Stimulated activated CD8-positive, alpha-beta memory T cell treated with anti-CD3 and anti-CD28 coated beads, Interleukin-7, amount 100 ng/mL, for 1 hour (primary cell): ENCODE results near the gene ABLIM2.

ENCODE experiments used
- DNase-seq, 2 donors: peaks; one replicate each; pipeline ENCODE4 v3.0.0-alpha.2; 2020; ENCODE audit warnings: low read depth in 2 of 2

The ABLIM2 gene

GRCh38 chr4:7983296-7983695 lies 175.3 kb downstream of the ABLIM2 start:
- no peak for DNase-seq

- DNase-seq: no peak
These were observed 176.7 kb downstream of the ABLIM2 start for GRCh38 chr4:7981738-7982394.

DNA sequence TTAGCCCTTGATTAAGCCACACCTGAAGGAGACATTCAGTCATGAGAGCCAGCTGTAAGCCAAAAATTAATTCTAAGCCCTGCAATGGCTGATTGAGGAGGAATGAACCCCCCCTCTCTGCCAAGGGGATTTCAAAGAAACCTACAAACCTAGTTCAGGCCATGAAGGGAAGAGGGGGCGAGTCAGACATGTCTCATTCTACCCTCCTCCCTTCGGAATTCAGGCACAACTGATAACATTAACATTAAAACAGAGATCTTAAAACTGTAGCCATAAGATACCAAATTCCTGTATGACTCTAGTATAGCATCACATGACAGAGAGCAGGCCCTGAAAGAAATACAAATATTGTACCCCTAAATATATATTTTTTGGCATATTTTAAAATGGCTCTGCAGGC lies 178.6 kb downstream of the ABLIM2 start:
- DNase-seq: no peak

- DNase-seq: no peak
These were observed 179.0 kb downstream of the ABLIM2 start for GRCh38 chr4:7979652-7979968.

GRCh38 chr4:7978907-7979651 lies 179.5 kb downstream of the ABLIM2 start:
- DNase-seq: no peak

DNA sequence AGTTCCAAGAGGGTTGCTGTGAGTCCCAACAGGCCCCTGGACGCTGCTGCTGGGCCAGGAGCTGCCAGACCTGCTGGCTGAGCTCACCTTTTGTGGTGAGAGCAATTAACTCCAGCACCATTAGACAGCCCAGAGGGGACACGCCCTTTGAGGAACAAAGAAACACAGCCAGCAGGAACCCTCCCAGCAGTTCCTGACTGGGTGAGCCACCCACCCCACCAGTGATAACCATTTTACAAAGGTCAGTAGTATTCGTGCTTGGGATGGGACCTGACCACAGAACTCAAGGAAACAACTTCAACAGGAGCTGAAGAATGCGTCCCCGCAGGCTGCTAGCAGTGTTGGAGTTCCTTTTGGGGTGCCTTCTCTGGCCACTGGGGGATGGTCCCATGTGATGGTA lies 180.1 kb downstream of the ABLIM2 start:
- no peak for DNase-seq

- DNase-seq: no peak
These were observed 182.0 kb downstream of the ABLIM2 start for GRCh38 chr4:7976634-7977033.

GRCh38 chr4:7976025-7976424 lies 182.6 kb downstream of the ABLIM2 start:
- DNase-seq: no peak

- DNase-seq: no peak
These were observed 184.2 kb downstream of the ABLIM2 start for GRCh38 chr4:7974425-7974824.

DNA sequence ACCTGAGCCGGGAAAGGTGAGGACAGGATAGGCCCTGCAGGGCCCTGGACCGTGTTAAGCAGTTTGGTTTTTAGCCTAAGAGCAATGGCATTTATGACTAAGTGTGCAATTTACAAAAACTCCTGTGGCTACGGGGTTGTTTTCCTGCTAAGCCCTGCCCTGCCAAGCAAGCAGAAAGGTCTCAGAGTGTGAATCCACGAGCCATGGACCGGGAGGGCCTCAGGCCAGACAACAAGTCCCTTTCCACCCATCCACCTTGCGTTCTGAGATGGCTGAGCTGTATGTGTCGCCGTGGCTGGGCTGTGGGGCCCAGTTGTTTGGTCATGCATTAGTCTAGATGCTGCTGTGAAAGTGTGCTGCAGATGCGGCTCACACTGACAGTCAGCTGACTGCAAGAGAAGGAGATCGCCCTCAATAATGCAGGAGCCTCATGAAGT lies 185.1 kb downstream of the ABLIM2 start:
- DNase-seq: no peak

GRCh38 chr4:7971881-7972500 lies 186.6 kb downstream of the ABLIM2 start:
- no peak for DNase-seq

DNA sequence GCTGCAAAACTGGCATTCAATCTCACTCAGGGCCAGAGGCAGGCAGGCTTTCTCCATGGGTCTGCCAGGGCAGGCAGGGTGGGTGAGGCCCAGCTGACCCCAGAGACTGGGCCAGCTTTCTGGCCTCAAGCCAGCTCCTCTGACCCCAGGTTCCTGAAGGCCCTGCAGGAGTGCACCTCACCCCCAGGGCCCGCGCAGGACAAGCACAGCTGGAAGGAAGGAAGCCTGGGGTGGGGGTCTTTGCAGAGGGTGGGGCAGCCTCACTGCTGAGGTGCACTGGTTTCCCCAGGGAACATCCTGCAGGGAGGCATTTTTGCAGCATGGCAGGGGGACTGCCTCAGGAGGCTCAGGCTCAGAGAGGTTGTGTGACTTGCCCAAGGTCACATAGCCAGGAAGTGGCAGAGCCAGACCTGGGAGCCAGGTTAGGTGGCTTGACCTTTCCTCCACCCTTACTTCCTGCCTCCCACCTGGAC lies 187.4 kb downstream of the ABLIM2 start:
- no peak for DNase-seq

DNA sequence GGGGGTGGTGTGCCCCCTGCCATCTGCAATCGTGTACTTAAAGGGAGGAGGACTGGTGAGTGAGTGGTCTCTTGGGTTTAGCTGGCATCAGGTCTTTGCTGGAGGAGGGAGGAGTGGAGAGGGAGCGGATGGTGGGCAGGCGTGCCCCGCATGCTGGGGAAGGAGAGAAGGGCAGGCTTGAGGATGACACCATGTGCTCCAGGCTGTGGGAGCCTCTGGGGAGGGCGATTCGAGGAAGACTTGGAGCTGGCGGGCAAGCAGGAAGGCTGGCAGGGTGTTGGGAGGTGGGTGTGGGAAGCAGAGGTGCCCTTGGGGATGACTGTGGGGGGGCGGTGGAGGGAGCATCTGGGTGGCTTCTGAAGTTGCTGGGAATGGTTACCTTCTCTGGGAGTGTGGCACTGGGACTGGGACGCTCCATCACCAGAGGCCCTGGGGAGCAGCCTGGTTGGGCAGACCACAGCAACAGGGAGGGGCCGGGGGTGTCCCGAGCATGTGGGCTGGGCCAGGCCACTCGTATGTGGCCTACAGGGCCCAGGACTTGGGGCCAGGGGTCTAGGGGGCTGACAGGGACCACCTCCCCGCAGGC lies 188.2 kb downstream of the ABLIM2 start:
- no peak for DNase-seq

- DNase-seq: no peak
These were observed 190.2 kb downstream of the ABLIM2 start for GRCh38 chr4:7968262-7968896.

DNA sequence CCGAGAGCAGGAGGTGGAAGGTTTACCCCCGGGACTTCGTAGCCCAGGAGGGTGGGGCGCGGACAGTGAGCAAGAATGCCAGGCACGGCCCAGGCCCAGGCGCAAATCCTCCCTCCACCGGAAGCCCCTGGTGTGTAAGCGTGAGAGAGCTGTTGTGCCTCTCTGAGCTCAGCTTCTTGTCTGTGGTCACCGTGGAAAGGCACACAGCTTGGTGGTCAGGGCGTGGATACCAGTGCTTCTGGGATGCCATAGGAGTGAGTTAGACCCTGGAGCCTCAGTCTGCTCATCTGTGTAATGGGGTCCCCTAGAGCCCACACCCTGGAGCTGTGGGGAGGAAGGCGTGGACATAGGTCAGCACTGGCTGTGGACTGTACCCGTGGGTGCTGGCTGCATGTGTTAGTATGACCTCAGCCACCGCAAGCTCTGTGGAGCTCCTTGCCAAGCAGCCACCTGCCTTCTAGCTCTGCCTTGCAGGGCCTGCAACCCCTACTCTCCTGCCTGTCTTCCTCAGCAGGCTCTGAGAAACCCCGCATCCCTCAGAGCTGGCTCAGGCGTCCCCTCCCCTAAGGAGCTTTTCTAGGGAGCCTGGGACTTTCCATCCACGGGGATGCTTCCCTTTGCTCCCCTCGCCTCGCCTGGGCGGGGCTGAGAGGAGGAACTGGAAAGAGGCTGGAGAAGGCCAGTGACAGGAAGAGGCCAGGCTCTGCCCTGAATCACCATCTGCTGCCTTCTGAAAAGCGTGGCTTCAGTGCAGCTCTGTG lies 190.9 kb downstream of the ABLIM2 start:
- no peak for DNase-seq

DNA sequence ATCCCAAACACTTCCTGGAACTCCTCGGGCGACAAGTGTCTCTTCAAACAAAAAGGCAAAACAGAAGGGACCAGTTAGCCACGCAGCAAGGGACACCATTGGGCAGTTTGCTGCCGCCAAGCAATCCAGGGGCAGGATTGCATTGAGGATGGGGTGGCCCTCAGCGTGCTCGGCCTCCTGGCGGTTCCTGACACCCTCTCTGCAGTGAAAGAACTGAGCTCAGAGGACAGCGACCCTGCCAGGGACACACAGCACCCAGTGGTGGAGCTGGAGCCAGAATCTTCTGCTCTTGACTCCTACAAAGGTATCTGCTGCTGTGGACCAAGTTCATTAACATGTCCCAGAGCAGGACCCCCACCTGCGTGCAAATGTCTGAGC lies 191.6 kb downstream of the ABLIM2 start:
- no peak for DNase-seq

- DNase-seq: no peak
These were observed 192.1 kb downstream of the ABLIM2 start for GRCh38 chr4:7966281-7967062.

- no peak for DNase-seq
These were observed 193.5 kb downstream of the ABLIM2 start for GRCh38 chr4:7964890-7965662.

- no peak for DNase-seq
These were observed 194.2 kb downstream of the ABLIM2 start for GRCh38 chr4:7964459-7964858.

DNA sequence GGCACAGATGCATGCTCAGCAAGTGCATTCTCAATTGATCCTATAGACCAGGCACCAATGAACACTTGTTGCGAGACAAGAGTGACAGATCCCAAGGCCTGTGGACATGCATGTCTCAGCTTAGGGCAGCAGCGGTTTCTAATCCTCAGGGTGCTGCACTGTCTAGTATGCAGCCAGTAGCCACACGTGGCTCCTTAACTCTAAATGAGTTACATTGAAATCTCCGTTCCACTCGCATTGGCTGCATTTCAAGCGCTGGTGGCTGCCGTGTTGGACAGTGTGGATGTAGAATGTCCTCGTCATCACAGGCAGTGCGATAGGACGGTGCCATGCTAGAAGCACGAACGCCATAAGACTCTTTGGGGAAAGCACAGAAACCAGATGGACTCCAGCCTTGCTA lies 194.9 kb downstream of the ABLIM2 start:
- DNase-seq: no peak
